Adrenal gland (tissue), 5 donors: ENCODE measurements around the gene S100A7A.

Experiments used
- CTCF ChIP-seq, 6 experiments: fragments of 450-650 bp in 4 of 6; fragments of 200-600 bp in 2 of 6; sonication (generic) in 1 of 6; IDR thresholded peaks; 1 replicate in 5 of 6; 2 replicates in 1 of 6; pipeline versions ENCODE4 v1.5.1 to v1.8.0; 2016 to 2021; ENCODE audit warnings: antibody characterized with exemption in 6 of 6, mild to moderate bottlenecking in 2 of 6, moderate library complexity in 1 of 6
- POLR2A ChIP-seq, 2 donors: fragments of 450-650 bp; IDR thresholded peaks; one replicate each; pipeline ENCODE4 v1.6.1; 2017; ENCODE audit warnings: antibody characterized with exemption in 2 of 2, mild to moderate bottlenecking in 2 of 2, moderate library complexity in 1 of 2
- donor health status: DM: no; HTN: no; CAD: no.

GRCh38 chr1:153434746-153435455 lies 18.6 kb downstream of the S100A7A start:
- TF ChIP-seq CTCF (IDR thresholded peaks at IDR 0.05): no peak
- TF ChIP-seq POLR2A (IDR thresholded peaks at IDR 0.05): no peak
